ENCODE data around the gene UVRAG.
A peak's percentile ranks its signal among the peaks of the same experiment; 100 is the strongest.

The UVRAG gene

GRCh38 chr11:76119779-76120178 lies 304.8 kb downstream of the UVRAG start:
- Histone ChIP-seq H2BK15ac (ENCODE audit: low read depth, poor library complexity, severe bottlenecking) (no peak overlapping the region), H2BK12ac (ENCODE audit: low read length in 2 of 2) (no peak overlapping the region), H3K27ac (ENCODE audit: low read length, poor library complexity, severe bottlenecking) (no peak overlapping the region), H3K4me1 (ENCODE audit: control insufficient read depth, insufficient read depth, low read depth, low read length) (no peaks in the 10 kb centered on the region), H3K9me3 (ENCODE audit: control insufficient read depth, low read length) (no peaks in the 10 kb centered on the region), H3K23ac (ENCODE audit: low read length in 2 of 2) (no peak overlapping the region), H4K91ac (ENCODE audit: low read length) (no peak overlapping the region), H3K9ac (ENCODE audit: low read length) (no peak overlapping the region), H3K4ac (ENCODE audit: low read depth in 1 of 2, low read length in 2 of 2) (no peak overlapping the region), H3K36me3 (ENCODE audit: control insufficient read depth in 1 of 2, insufficient read depth in 2 of 2, low read depth in 1 of 2, low read length in 2 of 2) (peaks cover 7 to 22% of the 10 kb centered on the region in 2 experiments), H3K79me1 (replicated peaks; ENCODE audit: low read length, poor library complexity, severe bottlenecking) (peaks cover 5% of the 10 kb centered on the region), H3K4me3 (ENCODE audit: insufficient read depth in 1 of 2, low read depth in 1 of 2, low read length in 2 of 2) (no peak overlapping the region), H3K4me2 (ENCODE audit: low read length, poor library complexity, severe bottlenecking) (no peak overlapping the region), H2BK5ac (ENCODE audit: low read depth, low read length, poor library complexity, severe bottlenecking) (no peak overlapping the region), H4K8ac (ENCODE audit: low read length) (no peak overlapping the region), H3K27me3 (ENCODE audit: control insufficient read depth in 1 of 2, insufficient read depth in 1 of 2, low read length in 2 of 2) (no peaks in the 10 kb centered on the region), H3K14ac (ENCODE audit: low read length in 2 of 2) (no peak overlapping the region), H2AK5ac (ENCODE audit: low read length, severe bottlenecking) (no peak overlapping the region), H2BK120ac (ENCODE audit: low read depth, low read length) (no peak overlapping the region), H2AFZ (ENCODE audit: low read depth, low read length) (no peak overlapping the region), H3K18ac (ENCODE audit: low read depth in 1 of 2, low read length in 2 of 2) (no peak overlapping the region)
- WGBS = no CpG with 5 or more reads among the region's 4 CpGs
- DNase-seq = peak; percentile 14

GRCh38 chr11:76120513-76121101 lies 305.6 kb downstream of the UVRAG start:
- Histone ChIP-seq H4K91ac (ENCODE audit: low read length) (no peak overlapping the region), H3K4ac (ENCODE audit: low read depth in 1 of 2, low read length in 2 of 2) (peak overlapping the region in 1 of 2 experiments; percentile 78), H3K27ac (ENCODE audit: low read length, poor library complexity, severe bottlenecking) (no peak overlapping the region), H2BK15ac (ENCODE audit: low read depth, poor library complexity, severe bottlenecking) (no peak overlapping the region), H3K4me1 (ENCODE audit: control insufficient read depth, insufficient read depth, low read depth, low read length) (no peaks in the 10 kb centered on the region), H3K23ac (ENCODE audit: low read length in 2 of 2) (no peak overlapping the region), H3K79me1 (replicated peaks; ENCODE audit: low read length, poor library complexity, severe bottlenecking) (peaks cover 5% of the 10 kb centered on the region), H3K36me3 (ENCODE audit: control insufficient read depth in 1 of 2, insufficient read depth in 2 of 2, low read depth in 1 of 2, low read length in 2 of 2) (peaks cover 7 to 21% of the 10 kb centered on the region in 2 experiments), H4K8ac (ENCODE audit: low read length) (no peak overlapping the region), H3K4me2 (ENCODE audit: low read length, poor library complexity, severe bottlenecking) (no peak overlapping the region), H3K9me3 (ENCODE audit: control insufficient read depth, low read length) (no peaks in the 10 kb centered on the region), H3K18ac (ENCODE audit: low read depth in 1 of 2, low read length in 2 of 2) (peak overlapping the region; percentile 37 to 48), H3K14ac (ENCODE audit: low read length in 2 of 2) (no peak overlapping the region), H3K27me3 (ENCODE audit: control insufficient read depth in 1 of 2, insufficient read depth in 1 of 2, low read length in 2 of 2) (no peaks in the 10 kb centered on the region), H2AFZ (ENCODE audit: low read depth, low read length) (no peak overlapping the region), H3K4me3 (ENCODE audit: insufficient read depth in 1 of 2, low read depth in 1 of 2, low read length in 2 of 2) (no peak overlapping the region), H2AK5ac (ENCODE audit: low read length, severe bottlenecking) (no peak overlapping the region), H2BK120ac (ENCODE audit: low read depth, low read length) (no peak overlapping the region), H2BK12ac (ENCODE audit: low read length in 2 of 2) (no peak overlapping the region), H2BK5ac (ENCODE audit: low read depth, low read length, poor library complexity, severe bottlenecking) (no peak overlapping the region), H3K9ac (ENCODE audit: low read length) (peak overlapping the region; percentile 43)
- DNase-seq = peak; percentile 34
- WGBS = 15% methylated on average over 5 of the region's 5 CpGs

- no peak overlapping the region for H3K18ac ChIP-seq (ENCODE audit: low read depth in 1 of 2, low read length in 2 of 2)
- no peak overlapping the region for H4K91ac ChIP-seq (ENCODE audit: low read length)
- H3K36me3 ChIP-seq (ENCODE audit: control insufficient read depth in 1 of 2, insufficient read depth in 2 of 2, low read depth in 1 of 2, low read length in 2 of 2) = peaks cover 0 to 3% of the 10 kb centered on the region in 2 experiments
- H3K4me3 ChIP-seq (ENCODE audit: insufficient read depth in 1 of 2, low read depth in 1 of 2, low read length in 2 of 2) = no peak overlapping the region
- no peak overlapping the region for H2AK5ac ChIP-seq (ENCODE audit: low read length, severe bottlenecking)
- no peak for DNase-seq
- H3K23ac ChIP-seq (ENCODE audit: low read length in 2 of 2) = no peak overlapping the region
- no peak overlapping the region for H2BK12ac ChIP-seq (ENCODE audit: low read length in 2 of 2)
- no peak overlapping the region for H2BK5ac ChIP-seq (ENCODE audit: low read depth, low read length, poor library complexity, severe bottlenecking)
- no peak overlapping the region for H2BK120ac ChIP-seq (ENCODE audit: low read depth, low read length)
- H2AFZ ChIP-seq (ENCODE audit: low read depth, low read length) = no peak overlapping the region
- H3K4ac ChIP-seq (ENCODE audit: low read depth in 1 of 2, low read length in 2 of 2) = no peak overlapping the region
- no peaks in the 10 kb centered on the region for H3K9me3 ChIP-seq (ENCODE audit: control insufficient read depth, low read length)
- peaks cover 5% of the 10 kb centered on the region for H3K79me1 ChIP-seq (replicated peaks; ENCODE audit: low read length, poor library complexity, severe bottlenecking)
- no peak overlapping the region for H3K27ac ChIP-seq (ENCODE audit: low read length, poor library complexity, severe bottlenecking)
- no peak overlapping the region for H3K14ac ChIP-seq (ENCODE audit: low read length in 2 of 2)
- H3K4me2 ChIP-seq (ENCODE audit: low read length, poor library complexity, severe bottlenecking) = no peak overlapping the region
- H4K8ac ChIP-seq (ENCODE audit: low read length) = no peak overlapping the region
- 53% methylated on average over 4 of the region's 4 CpGs for WGBS
- H3K27me3 ChIP-seq (ENCODE audit: control insufficient read depth in 1 of 2, insufficient read depth in 1 of 2, low read length in 2 of 2) = no peaks in the 10 kb centered on the region
- H2BK15ac ChIP-seq (ENCODE audit: low read depth, poor library complexity, severe bottlenecking) = no peak overlapping the region
- H3K9ac ChIP-seq (ENCODE audit: low read length) = no peak overlapping the region
- H3K4me1 ChIP-seq (ENCODE audit: control insufficient read depth, insufficient read depth, low read depth, low read length) = peaks cover 1% of the 10 kb centered on the region
Measured at GRCh38 chr11:76123248-76123647, 308.2 kb downstream of the UVRAG start.

GRCh38 chr11:76124905-76125770 lies 310.1 kb downstream of the UVRAG start:
- WGBS = 45% methylated on average over 5 of the region's 8 CpGs
- Histone ChIP-seq H3K9ac (ENCODE audit: low read length) (no peak overlapping the region), H3K18ac (ENCODE audit: low read depth in 1 of 2, low read length in 2 of 2) (no peak overlapping the region), H3K27me3 (ENCODE audit: control insufficient read depth in 1 of 2, insufficient read depth in 1 of 2, low read length in 2 of 2) (no peaks in the 10 kb centered on the region), H2BK5ac (ENCODE audit: low read depth, low read length, poor library complexity, severe bottlenecking) (no peak overlapping the region), H3K79me1 (replicated peaks; ENCODE audit: low read length, poor library complexity, severe bottlenecking) (peaks cover 4% of the 10 kb centered on the region), H3K9me3 (ENCODE audit: control insufficient read depth, low read length) (no peaks in the 10 kb centered on the region), H4K8ac (ENCODE audit: low read length) (no peak overlapping the region), H2BK120ac (ENCODE audit: low read depth, low read length) (no peak overlapping the region), H3K4ac (ENCODE audit: low read depth in 1 of 2, low read length in 2 of 2) (no peak overlapping the region), H2BK15ac (ENCODE audit: low read depth, poor library complexity, severe bottlenecking) (no peak overlapping the region), H2AFZ (ENCODE audit: low read depth, low read length) (no peak overlapping the region), H3K14ac (ENCODE audit: low read length in 2 of 2) (no peak overlapping the region), H3K4me1 (ENCODE audit: control insufficient read depth, insufficient read depth, low read depth, low read length) (peaks cover 1% of the 10 kb centered on the region), H2BK12ac (ENCODE audit: low read length in 2 of 2) (no peak overlapping the region), H3K27ac (ENCODE audit: low read length, poor library complexity, severe bottlenecking) (no peak overlapping the region), H3K4me3 (ENCODE audit: insufficient read depth in 1 of 2, low read depth in 1 of 2, low read length in 2 of 2) (no peak overlapping the region), H2AK5ac (ENCODE audit: low read length, severe bottlenecking) (no peak overlapping the region), H4K91ac (ENCODE audit: low read length) (no peak overlapping the region), H3K36me3 (ENCODE audit: control insufficient read depth in 1 of 2, insufficient read depth in 2 of 2, low read depth in 1 of 2, low read length in 2 of 2) (peaks cover 0 to 6% of the 10 kb centered on the region in 2 experiments), H3K4me2 (ENCODE audit: low read length, poor library complexity, severe bottlenecking) (no peak overlapping the region), H3K23ac (ENCODE audit: low read length in 2 of 2) (no peak overlapping the region)
- DNase-seq = peak; percentile 18

Measured in mesenchymal stem cell (in vitro differentiated cells and primary cell).